A549 treated with CpdA at 1 μM for 4 hours (cell line): ENCODE results near the gene PUM2. TPM values are rescaled to one million over a fixed set of nuclear protein-coding genes. Genes with fewer than 3 reads are reported as not detected.

Source experiments
- total RNA-seq: library from RNA; stranded (reverse); fragments of 200-300 nt; extraction: Qiagen RNA extraction; gene quantifications from 5 replicates; pipeline ENCODE4 v1.2.3, GENCODE V29; 2022; ENCODE audit warnings: low read depth

Gene PUM2, protein sequence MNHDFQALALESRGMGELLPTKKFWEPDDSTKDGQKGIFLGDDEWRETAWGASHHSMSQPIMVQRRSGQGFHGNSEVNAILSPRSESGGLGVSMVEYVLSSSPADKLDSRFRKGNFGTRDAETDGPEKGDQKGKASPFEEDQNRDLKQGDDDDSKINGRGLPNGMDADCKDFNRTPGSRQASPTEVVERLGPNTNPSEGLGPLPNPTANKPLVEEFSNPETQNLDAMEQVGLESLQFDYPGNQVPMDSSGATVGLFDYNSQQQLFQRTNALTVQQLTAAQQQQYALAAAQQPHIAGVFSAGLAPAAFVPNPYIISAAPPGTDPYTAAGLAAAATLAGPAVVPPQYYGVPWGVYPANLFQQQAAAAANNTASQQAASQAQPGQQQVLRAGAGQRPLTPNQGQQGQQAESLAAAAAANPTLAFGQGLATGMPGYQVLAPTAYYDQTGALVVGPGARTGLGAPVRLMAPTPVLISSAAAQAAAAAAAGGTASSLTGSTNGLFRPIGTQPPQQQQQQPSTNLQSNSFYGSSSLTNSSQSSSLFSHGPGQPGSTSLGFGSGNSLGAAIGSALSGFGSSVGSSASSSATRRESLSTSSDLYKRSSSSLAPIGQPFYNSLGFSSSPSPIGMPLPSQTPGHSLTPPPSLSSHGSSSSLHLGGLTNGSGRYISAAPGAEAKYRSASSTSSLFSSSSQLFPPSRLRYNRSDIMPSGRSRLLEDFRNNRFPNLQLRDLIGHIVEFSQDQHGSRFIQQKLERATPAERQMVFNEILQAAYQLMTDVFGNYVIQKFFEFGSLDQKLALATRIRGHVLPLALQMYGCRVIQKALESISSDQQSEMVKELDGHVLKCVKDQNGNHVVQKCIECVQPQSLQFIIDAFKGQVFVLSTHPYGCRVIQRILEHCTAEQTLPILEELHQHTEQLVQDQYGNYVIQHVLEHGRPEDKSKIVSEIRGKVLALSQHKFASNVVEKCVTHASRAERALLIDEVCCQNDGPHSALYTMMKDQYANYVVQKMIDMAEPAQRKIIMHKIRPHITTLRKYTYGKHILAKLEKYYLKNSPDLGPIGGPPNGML
- 38.1 to 49.0 TPM (median 44.7 TPM) in 5 replicates for total RNA-seq

GRCh38 chr2:20350753-20351554 lies at the start of gene PUM2:
PUM2 (minus strand) TSS chr2:20350844; CDS start chr2:20327360, 23,484 bp downstream.

DNA sequence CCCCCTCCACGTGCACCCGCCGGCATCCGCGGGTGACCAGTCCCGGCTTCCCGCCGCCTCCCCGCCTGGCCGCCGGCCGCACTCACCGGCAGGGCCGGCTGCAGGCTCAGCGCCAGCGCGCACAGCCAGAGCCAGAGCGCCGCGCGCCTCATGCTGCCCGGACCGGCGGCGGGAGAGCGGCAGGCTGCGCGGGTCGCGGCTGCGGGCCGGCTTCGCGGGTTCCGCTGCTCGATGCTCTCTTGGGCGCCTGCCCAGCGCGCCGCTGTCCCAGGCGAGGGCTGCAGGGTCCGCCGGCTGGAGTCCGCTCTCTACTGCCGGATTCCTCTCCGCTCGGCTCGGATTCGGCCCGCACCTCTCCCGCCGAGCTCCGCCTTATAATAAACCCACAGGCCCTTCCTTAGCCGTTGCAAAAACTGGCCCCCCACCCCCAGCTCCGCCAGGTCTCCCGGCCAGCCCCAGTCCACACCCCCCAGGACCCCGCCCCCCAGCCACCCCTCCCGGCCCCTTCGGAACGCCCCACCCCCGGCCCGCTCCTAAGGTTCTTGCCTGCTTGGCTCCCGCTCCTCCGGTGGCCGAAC lies 125.8 kb downstream of the PUM2 start, which contains the start of gene SDC1:
SDC1 (minus strand) TSS at position 415 of the 578 bp plus-strand sequence; CDS start at position 152, 263 bp downstream.

Other genes with a start within 250 kb of the PUM2 start
- gene SDC1, start 125.7 kb downstream of the PUM2 start, total RNA-seq: 161 to 205 TPM (median 186 TPM) in 5 replicates
- gene RHOB, start 96.2 kb upstream of the PUM2 start, total RNA-seq: 113 to 194 TPM (median 184 TPM) in 5 replicates